ENCODE measurements around the gene PLCH2. TPM values are rescaled to one million over a fixed set of nuclear protein-coding genes. Genes with fewer than 3 reads are reported as not detected.

Gene PLCH2
- total RNA-seq, 1 donor from 2014 or later, result 3.8 TPM

- H3K36me3 ChIP-seq, result no peaks in the 10 kb centered on the region
- intact Hi-C loops (cut with DNase I), result no loop called here
- ATAC-seq (no peak), DNase-seq (no peak)
- peak overlapping the region; percentile 58 for H3K27ac ChIP-seq
- H3K27me3 ChIP-seq (ENCODE audit: low read depth), result peaks cover 39% of the 10 kb centered on the region
- H3K4me1 ChIP-seq, result peaks cover 32% of the 10 kb centered on the region
- H3K9me3 ChIP-seq, result no peaks in the 10 kb centered on the region
- no peak overlapping the region for H3K4me3 ChIP-seq
- no peak for TF ChIP-seq CTCF (IDR thresholded peaks at IDR 0.05)
These were observed 59.4 kb downstream of the PLCH2 start for GRCh38 chr1:2535455-2535854.

GRCh38 chr1:2535981-2536380 lies 59.9 kb downstream of the PLCH2 start:
- H3K9me3 ChIP-seq, result no peaks in the 10 kb centered on the region
- intact Hi-C loops (cut with DNase I), result no loop called here
- no peak for ATAC-seq
- H3K4me3 ChIP-seq, result no peak overlapping the region
- H3K27me3 ChIP-seq (ENCODE audit: low read depth), result peaks cover 39% of the 10 kb centered on the region
- no peak for TF ChIP-seq CTCF (IDR thresholded peaks at IDR 0.05)
- no peak for DNase-seq
- no peak overlapping the region for H3K27ac ChIP-seq
- H3K36me3 ChIP-seq, result no peaks in the 10 kb centered on the region
- H3K4me1 ChIP-seq, result peaks cover 28% of the 10 kb centered on the region

GRCh38 chr1:2537784-2538115 lies 61.7 kb downstream of the PLCH2 start:
- H3K27ac ChIP-seq, result no peak overlapping the region
- H3K36me3 ChIP-seq, result no peaks in the 10 kb centered on the region
- H3K4me1 ChIP-seq, result peaks cover 30% of the 10 kb centered on the region
- DNase-seq (no peak), ATAC-seq (no peak)
- H3K4me3 ChIP-seq, result no peak overlapping the region
- intact Hi-C loops (cut with DNase I), result no loop called here
- no peaks in the 10 kb centered on the region for H3K9me3 ChIP-seq
- no peak for TF ChIP-seq CTCF (IDR thresholded peaks at IDR 0.05)
- peaks cover 33% of the 10 kb centered on the region for H3K27me3 ChIP-seq (ENCODE audit: low read depth)

- no peak overlapping the region for H3K4me3 ChIP-seq
- H3K27ac ChIP-seq, result no peak overlapping the region
- TF ChIP-seq CTCF (IDR thresholded peaks at IDR 0.05), result no peak
- ATAC-seq (no peak), DNase-seq (no peak)
- H3K27me3 ChIP-seq (ENCODE audit: low read depth), result peaks cover 29% of the 10 kb centered on the region
- intact Hi-C loops (cut with DNase I), result no loop called here
- H3K9me3 ChIP-seq, result no peaks in the 10 kb centered on the region
- peaks cover 28% of the 10 kb centered on the region for H3K4me1 ChIP-seq
- H3K36me3 ChIP-seq, result no peaks in the 10 kb centered on the region
These were observed 62.3 kb downstream of the PLCH2 start for GRCh38 chr1:2538376-2538775.

GRCh38 chr1:2538872-2539271 lies 62.8 kb downstream of the PLCH2 start:
- no peaks in the 10 kb centered on the region for H3K36me3 ChIP-seq
- intact Hi-C loops (cut with DNase I), result no loop called here
- no peak overlapping the region for H3K4me3 ChIP-seq
- no peak for DNase-seq
- H3K4me1 ChIP-seq, result peaks cover 27% of the 10 kb centered on the region
- peaks cover 24% of the 10 kb centered on the region for H3K27me3 ChIP-seq (ENCODE audit: low read depth)
- no peak for ATAC-seq
- TF ChIP-seq CTCF (IDR thresholded peaks at IDR 0.05), result no peak
- H3K9me3 ChIP-seq, result no peaks in the 10 kb centered on the region
- H3K27ac ChIP-seq, result no peak overlapping the region

GRCh38 chr1:2539312-2539907 lies 63.3 kb downstream of the PLCH2 start:
- no peak for DNase-seq
- ATAC-seq, result no peak
- TF ChIP-seq CTCF (IDR thresholded peaks at IDR 0.05), result peak; percentile 29
- Histone ChIP-seq H3K9me3 (no peaks in the 10 kb centered on the region), H3K27me3 (ENCODE audit: low read depth) (peaks cover 23% of the 10 kb centered on the region), H3K4me1 (peaks cover 29% of the 10 kb centered on the region), H3K36me3 (no peaks in the 10 kb centered on the region), H3K27ac (no peak overlapping the region), H3K4me3 (no peak overlapping the region)
- intact Hi-C loops (cut with DNase I), result no loop called here
